Testis (tissue), 2 donors: ENCODE data around the gene EYS.

Experiments used
- CTCF ChIP-seq, 3 experiments: fragments of 450-650 bp in 2 of 3; fragments of 200-600 bp in 1 of 3; sonication (generic) in 1 of 3; IDR thresholded peaks; one replicate each; pipeline ENCODE4 v1.5.1; 2016 to 2019; ENCODE audit warnings: antibody characterized with exemption in 3 of 3, mild to moderate bottlenecking in 2 of 3, moderate library complexity in 1 of 3
- POLR2A ChIP-seq: fragments of 450-650 bp; IDR thresholded peaks from one replicate; pipeline ENCODE4 v1.6.1; 2017; ENCODE audit warnings: antibody characterized with exemption, mild to moderate bottlenecking, moderate library complexity

GRCh38 chr6:64160486-64160885 lies 1546.5 kb downstream of the EYS start:
- TF ChIP-seq CTCF (IDR thresholded peaks at IDR 0.05) = no peak
- no peak for TF ChIP-seq POLR2A
